CD4-positive, alpha-beta T cell treated with Interleukin-12 subunit alpha and Interleukin-12 subunit beta, for 1 hour (primary cell): ENCODE data around the gene CDC6.
A peak's percentile ranks its signal among the peaks of the same experiment; 100 is the strongest.

Experiments used
- DNase-seq: peaks from one replicate; pipeline ENCODE4 v3.0.0-alpha.2; 2020

The CDC6 gene

DNA sequence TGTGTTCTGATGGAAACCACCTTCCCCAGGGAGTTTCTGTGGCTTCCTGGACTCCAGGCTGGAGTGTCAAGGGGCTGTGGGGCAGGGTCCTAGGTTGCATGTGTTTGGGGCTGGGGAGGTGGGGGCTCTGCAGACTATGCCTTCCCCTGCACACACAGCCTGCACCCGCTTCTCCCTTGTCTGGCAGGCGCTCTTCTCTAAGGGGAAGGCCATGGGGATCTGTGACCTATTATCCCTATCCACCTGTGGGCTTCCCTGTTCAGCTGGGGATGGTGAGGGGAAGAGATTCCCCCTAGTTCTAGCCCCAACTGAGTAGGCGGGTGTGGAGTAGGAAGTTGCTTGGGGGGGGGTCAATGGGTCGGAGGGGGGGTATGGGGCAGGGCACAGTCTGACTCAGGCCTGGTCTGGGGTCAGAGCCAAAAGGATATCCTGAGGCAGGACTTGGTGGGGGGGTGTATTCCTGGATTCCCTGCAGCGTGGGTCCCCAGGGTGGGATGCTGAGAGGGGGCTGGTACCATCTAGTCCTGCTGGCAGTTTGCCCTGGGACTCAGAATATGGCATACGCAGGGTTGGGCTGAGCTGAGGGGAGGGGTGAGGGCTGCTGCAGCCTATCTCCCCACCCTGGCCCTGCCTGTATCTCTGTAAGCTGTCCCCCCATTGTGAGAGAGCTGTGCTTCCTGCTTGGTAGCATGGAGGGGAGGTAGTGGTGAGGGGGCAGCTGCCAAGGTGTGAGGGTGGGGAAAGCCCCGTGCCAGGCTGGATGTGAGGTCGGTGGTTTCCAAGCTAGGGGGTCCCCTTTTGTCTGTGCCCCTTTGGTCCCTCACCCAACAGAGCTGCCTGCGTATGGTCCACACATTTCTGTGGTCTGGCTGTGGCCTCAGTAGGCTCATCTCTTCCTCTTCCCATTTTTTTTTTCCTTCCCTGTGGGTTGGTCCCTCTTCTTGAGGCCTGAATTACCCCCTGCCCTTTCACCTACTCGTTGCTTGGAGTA is 36.0 kb downstream of the CDC6 start:
- DNase-seq = peak; percentile 93

DNA sequence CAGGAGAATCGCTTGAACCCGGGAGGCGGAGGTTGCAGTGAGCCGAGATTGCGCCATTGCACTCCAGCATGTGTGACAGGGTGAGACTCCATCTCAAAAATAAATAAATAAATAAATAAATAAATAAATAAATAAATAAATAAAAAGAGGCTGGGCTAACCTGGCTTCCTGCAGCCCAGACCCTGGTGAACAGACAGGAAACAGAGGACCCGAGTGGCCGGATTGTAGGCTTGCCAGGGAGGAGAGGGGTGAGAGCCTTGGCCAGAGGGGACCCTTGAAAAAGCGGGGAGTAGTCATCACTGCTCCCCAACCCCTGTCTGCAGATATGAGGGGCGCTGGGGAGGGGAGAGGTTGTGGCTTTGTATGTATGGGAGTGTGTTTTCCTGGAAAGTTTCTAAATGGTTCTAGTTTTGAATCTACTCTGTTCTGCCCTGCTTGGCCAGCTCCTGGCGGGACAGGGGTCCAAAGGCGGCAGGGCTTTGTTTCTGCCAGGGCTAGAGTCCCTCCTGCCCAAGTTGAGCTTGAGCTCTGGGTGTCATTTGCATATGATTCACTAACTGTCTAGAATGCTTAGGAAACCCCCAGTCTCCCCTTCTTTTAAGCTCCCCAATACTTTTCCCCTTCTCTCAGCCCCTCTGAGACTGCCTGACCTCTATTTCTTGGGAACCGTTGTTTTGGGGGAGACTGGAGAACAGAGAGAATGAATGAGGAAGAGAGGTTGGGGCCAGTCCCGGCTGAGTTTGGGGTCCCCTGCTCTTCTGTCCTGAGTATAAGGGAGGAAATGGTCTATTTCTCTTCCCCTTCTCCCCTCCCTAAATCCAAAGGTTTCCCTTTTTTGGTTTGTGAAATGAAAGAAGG is 37.7 kb downstream of the CDC6 start:
- DNase-seq = peak; percentile 66

DNA sequence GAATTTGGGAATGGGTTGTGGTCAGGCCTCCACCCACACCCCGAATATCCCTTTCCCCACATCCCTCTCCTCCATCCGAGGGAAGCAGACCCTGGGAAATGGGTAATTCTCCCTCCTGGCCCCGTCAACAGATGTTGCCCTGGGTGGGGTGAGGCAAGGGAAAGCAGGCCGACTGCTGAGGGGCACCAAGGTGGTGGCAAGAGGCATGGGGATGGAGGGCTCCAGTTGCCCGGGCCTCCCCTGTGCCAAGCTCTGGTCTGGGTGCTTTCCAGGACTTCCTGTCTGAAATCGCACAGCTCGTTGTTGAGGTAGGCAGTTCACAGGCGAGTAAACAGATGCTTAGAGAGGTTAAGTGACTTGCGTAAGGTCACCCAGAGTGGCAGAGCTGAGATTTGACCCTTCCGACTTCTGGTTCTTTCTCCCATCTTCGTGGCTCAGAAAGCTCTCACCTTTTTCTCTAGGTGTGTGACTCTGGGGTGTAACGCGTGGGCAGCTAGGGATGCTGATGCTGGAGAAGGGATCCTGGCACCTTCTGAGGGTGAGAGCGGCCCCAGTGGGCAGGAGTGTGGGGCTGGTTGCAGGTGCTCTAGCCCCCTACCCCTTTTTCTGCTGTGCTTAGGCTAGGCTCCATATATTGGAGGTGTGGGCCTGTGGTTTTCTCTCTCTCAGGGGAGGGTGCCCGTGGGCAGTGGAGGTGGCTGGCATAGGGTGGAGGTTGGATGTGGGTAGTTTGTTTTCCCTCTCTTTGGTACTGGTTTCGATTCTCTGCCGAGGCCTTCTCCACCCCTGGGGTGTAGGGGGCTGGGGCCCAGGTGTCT is 38.5 kb downstream of the CDC6 start:
- DNase-seq = peak; percentile 81

DNA sequence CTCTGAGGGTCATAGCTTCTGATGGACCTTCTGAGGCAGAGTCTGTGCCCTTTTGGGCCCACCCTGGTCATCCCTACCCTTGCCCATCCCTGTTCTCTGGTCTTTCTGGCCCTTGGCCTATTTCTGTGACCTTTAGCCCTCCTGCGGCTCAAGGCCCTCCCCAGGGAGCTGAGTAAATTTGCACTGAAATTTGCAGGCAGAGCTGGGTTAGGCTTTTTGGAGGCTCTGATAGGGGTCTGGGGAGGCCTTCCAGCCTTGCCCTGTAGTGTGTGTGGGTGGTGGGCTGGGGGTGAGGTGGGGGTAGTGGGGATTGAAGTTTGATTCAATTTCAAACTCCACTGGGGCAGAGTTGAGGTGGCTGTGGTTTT is 39.1 kb downstream of the CDC6 start:
- no peak for DNase-seq

DNA sequence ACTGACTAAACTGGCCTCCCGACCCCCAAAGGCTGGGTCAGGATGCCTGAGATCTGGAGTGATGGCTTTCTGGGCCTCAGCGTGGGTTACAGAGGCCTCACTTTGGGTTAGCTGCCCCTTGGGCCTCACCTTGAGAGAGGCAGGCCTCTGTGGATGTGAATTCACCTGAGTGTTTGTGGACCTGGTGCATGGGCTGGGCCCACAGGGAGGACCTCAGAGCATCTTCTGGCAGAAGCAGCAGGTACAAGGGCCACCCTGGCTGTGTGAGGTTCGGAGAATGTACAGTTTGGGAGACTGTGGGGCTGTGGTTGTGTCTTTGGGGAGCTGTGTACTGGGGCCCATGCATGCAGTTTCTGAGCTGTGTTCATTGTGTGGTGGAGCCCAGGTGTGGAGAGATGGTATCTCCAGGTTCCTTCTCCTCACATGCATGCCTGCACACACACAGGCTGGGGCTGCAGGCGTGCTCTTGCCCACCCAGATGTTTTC is 39.6 kb downstream of the CDC6 start:
- no peak for DNase-seq

DNA sequence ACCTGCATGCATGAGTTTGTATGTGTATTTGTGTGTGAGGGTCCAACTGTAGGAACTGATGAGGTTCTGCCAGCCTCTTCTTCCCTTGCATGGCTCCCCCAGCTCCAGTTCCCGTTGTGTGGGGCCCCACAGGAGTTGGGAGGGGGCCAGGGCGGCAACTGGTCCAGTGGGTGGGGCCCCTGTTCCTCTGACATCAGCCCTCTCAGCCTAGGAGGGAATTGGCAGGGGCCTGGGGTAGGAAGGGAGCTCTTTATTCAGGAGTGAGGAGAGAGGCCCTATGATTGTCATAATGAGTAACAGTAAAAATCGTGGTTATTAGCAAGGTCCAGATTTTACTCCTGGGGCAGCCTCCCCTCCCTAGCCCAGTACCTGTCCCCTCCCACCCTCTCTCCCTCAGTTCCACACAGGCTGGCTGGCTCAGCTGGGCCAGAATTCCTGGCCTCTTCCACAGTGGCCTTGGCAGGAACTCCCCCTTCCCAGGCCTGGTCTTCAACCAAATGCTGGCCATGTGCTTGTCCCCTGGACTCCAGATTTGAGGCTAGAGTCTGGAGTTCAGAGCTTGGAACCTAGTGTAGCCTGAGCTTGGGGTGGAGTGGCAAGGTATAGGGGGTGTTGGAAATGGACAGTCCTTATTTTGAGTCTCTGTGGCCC is 40.2 kb downstream of the CDC6 start:
- DNase-seq = no peak

DNA sequence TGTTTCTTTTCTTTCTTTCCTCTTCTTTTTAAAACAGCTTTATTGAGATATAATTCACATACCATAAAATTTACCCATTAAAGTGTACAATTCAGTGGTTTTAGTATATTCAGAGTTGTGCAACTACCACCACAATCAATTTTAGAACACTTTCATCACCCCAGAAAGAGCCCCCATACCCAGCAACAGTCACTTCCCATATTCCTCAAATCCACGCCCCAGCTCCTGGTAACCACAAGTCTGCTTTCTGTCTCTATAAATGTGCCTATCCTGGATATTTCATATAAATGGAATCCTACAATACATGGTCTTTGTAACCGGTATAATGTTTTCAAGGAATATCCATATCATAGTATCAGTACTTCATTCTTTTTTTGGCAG is 40.7 kb downstream of the CDC6 start:
- DNase-seq = no peak

DNA sequence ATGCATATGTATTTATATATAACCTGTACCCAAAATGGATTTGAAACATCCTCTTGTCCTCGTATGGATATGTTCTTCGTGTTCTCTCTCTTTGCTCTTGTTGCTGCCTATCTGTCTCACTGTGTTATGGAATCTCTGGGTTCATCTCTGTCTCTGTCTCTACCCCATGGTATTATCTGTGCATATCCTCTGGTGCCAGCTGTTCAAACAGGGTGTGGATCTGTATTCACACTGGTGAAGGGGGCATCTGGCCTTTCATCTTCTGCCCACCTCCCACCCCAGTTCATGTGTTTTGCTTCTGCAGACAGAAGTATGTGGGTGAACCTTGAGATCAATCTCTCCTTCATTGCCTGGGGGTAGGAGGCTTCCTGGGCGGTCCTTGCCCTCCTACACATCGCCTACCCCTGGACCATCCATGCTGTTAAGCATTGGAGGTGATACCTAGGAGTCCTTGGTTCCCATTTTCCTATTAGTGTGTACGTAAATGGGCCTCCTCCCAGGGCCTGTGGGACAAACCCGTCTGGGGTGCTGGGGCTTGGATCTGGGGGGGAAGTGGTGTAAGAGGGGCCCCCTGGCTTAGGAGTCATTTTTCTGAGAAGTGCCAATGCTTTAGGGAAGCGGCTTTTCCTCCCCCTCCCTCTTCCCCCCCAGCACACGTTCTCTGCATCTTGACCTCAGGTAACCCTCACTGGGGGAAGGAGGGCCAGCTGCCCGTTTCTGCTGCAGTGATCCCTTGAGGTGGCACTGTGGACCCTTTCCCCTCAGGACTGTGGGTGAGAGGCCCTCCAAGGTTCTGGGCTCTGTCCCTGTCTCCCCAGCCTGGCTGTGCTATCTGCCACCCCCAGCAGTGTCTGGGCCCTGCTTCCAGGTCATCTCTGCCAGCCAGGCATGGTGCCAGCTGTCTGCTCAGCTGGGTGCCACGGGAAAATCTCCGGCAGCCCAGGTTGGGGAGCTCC is 42.4 kb downstream of the CDC6 start:
- peak; percentile 45 for DNase-seq

DNA sequence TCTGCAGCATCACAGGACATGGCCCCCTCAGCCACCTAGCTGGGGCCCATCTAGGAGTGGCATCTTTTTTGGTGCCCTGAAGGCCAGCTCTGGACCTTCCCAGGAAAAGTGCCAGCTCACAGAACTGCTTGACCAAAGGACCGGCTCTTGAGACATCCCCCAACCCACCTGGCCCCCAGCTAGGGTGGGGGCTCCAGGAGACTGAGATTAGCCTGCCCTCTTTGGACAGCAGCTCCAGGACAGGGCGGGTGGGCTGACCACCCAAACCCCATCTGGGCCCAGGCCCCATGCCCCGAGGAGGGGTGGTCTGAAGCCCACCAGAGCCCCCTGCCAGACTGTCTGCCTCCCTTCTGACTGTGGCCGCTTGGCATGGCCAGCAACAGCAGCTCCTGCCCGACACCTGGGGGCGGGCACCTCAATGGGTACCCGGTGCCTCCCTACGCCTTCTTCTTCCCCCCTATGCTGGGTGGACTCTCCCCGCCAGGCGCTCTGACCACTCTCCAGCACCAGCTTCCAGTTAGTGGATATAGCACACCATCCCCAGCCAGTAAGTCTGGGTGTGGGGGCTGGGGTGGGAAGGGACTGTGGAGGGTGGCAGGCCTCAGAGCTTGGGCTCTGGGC is 43.3 kb downstream of the CDC6 start:
- no peak for DNase-seq

DNA sequence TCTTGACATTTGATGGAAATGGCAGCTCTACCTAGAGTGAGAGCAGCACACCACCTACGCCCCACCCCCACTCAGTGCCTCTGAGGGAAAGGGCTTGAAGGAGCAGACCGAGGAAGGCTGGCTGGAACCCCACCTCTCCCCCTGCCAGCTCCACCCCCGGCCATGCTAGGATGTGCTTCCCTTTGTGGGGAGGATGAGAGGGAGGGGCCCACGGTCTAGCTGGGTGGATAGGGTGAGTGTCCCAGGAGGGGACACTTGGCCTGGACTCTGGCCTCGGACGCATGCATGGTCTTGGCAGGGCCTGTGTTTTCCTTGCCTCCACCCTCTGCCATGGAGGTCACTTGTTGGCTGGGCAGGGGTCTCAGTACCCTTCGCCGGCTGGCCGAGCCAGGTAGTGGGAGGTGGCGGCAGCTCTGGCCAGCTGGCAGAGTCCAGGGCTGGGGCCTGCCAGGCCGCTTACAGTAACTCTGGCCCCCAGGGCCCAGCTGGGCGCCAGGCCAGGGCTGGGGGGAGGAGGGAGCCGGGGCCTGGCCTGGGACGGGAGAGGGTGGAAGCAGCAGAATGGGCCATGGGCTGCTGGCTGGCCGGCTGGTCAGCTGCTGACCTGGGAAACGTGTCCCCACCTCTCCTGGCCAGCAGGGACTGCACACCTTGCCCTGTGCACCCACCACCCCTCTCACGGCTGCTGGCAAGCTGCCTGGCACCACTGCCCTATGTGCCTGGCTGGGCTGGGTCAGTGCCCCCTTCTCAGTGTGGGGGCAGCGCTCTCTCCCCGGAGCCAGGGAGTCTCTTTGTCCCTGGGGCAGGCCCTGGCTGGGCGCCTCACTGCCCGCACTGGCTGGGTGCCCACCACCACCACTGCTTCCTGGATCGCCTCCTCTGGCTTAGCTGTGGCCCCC is 44.3 kb downstream of the CDC6 start:
- no peak for DNase-seq

DNA sequence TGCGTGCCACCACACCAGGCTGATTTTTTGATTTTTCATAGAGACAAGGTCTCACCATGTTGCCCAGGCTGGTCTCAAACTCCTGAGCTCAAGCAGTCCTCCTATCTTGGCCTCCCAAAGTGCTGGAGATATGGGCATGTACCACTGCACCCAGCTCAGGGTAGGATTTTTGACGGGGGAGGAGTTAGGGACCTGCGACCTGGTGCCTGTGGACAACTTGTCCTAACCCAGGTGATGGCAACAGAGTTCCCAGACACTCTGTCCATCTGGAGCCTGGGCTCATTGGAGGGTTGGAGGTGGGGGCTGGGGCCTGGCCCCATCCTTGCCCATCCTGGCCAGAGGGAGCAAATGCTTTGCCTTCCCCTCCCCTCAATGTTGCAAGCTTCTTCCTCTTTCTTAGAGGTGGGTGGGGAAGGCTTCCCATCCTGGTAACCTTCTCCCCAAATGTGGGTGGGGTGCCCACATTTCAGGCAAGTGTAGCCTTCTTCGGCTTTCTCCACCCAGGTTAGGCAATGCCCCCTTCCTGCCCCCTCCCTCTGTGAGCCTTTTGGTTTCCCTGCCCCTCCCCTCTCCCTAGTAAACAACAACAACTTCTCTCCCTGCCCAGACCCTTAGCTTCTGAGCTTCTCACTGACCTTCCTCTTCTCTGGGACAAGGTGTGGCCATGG is 46.2 kb downstream of the CDC6 start:
- DNase-seq = no peak

DNA sequence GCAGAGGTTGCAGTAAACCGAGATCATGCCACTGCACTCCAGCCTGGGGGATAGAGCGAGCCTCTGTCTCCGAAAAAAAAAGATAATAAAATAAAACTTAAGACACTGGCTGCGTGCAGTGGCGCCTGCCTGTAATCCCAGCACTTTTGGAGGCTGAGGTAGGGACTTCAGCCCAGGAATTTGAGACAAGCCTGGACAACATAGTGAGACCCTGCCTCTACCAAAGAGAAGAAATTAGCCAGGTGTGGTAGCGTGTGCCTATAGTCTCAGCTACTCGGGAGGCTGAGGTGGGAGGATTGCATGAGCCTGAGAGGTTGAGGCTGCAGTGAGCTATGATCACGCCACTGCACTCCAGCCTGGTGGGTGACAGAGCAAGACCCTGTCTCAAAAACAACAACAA is 47.9 kb downstream of the CDC6 start:
- DNase-seq = no peak

DNA sequence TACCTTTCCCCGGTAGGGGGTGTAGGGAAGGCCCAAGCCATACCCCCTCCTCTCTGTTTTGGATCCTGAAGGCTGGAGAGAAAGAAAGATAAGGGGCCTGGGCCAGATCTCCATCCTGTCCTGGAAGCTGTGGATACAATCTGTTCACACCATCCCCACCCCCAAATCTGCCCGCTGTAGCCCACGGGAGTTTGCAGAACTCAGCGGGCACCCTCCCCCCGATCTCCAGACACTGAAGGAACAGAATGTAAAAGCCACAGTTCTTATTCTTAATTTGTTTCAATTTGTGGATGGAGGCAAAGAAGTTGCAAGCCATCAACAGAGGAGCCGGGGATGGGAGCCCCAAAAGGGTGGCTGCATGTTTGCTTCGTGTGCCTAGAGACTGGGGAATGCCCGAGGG is 49.7 kb downstream of the CDC6 start:
- DNase-seq = no peak

DNA sequence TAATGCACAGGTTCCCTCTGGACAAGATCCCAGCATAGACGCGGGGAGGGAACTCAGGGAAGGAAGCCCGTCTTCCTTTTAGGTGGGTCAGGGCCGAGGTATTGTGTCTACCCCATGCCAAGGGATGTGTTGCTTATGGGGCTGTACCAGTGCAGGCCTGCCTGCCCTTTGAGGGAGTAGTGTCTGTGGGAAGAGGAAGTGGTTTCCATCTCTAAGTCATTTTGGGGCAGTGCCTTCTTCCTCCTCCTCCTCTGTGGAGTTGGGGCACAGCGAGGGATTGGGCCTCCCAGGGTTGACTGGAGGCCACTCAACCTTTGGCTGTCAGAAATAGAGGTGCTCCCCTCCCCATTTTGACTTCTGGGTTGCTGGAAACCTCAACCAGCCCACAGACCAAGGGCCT is 50.4 kb downstream of the CDC6 start:
- DNase-seq = peak; percentile 43

DNA sequence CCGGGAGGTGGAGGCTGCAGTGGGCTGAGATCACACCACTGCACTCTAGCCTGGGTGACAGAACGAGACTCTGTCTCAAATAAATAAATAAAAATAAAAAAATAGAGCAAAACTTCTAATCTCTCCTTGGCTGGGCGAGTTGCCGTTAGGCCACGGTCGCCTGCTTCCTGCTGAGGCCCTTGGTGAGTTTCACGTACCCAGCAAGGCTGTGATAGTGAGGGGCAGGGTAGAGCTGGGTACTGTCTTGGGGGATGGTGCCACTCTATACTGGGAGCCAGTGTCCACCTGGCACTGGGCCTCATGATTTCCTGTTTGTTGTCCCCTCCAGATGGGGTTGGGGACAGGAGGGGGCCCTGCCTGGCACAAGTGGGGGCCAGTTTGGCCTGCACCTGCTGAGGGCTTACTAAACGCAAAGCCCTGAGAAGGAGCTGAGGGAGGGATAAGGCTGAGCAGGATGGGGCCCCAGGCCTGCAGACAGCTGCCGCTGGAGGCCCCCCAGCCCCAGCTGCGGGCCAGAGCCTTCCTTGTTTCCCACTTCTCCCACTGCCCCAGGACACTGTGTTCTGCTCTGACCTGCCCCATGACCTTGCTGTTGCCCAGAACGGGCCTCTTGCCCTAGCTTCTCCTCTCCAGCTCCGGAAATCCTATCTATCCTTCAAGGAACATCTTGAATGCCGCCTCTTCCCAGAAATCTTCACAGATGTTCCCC is 51.4 kb downstream of the CDC6 start:
- DNase-seq = no peak

DNA sequence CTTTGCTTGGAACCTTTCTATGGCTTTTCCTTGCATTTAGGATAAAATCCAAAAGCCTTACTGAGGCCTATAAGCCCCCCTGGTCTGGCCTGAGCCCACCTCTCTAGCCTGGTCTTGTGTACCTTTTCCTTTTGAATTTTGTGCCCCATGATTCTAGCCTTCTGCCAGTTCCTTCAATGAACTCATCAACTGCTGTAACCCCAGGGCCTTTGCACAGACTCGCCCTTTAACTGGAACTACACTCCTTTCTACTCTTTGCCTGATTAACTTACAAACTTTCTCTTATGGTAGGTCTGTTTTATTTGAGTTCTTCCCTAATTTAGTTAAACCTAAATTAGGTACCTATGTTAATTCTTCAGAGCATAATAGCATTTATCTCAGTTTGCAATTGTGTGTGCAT is 52.6 kb downstream of the CDC6 start:
- no peak for DNase-seq

DNA sequence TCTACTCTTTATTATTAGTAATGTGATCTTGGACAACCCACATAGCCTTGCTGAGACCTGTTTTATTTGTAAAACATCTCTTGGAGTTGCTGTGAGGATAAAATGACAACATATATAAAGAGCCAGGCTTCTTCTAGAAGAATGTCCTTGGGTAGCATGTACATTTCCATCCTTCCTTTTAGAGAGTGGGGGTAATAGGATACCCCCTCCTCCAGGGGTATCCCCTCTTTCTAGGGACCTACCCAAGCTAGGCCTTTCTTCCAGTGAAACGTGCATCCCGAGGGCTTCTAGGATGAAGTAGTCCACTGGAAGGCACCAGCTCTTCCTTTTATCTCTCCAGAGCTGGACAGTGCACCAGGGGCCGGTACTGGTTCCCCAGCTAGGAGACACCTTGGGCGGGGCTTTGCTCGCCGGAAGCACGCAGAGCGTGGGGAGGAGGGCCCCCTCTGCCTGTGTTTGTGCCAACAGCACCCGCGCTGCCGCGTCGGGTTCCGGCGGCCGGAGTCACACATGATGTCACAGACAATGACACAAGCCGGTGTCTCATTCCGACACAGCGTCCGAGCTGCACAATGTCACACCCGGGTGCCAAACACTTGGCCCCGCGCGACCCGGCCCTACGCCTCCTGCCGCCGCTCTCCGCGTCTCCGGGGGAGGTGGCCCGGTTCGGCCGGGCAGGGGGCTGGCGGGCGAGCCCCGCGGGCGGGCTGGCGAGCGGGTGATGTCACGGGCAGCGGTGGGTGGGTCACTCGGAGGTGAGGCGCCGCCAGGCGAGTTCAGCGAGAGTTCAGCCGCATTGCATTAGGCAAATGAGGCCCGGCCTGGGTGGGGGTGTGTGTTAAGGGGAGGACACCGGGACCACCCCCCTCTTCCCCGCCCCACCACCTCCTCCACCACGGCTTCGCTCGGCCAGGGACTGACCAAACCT is 53.5 kb downstream of the CDC6 start:
- peak; percentile 93 for DNase-seq
